Measurements from ENCODE around the gene RPL36. TPM values are rescaled to one million over a fixed set of nuclear protein-coding genes. Genes with fewer than 3 reads are reported as not detected.
"Not testable (repeated sequence)": the region's sequence is repeated elsewhere in the genome, so short reads cannot be mapped to it uniquely, and the experiment has no call there.

The RPL36 gene
- total RNA-seq, 1 donor from 2014 or later: 566 TPM

- H3K4me1 ChIP-seq: no peaks in the 10 kb centered on the region
- intact Hi-C loops (cut with DNase I): no loop called here
- ATAC-seq (no peak), DNase-seq (no peak)
- H3K36me3 ChIP-seq: peaks cover 78% of the 10 kb centered on the region
- no peak overlapping the region for H3K27ac ChIP-seq
- TF ChIP-seq CTCF (IDR thresholded peaks at IDR 0.05): no peak
- no peak overlapping the region for H3K4me3 ChIP-seq
- no peaks in the 10 kb centered on the region for H3K27me3 ChIP-seq (ENCODE audit: low read depth)
- H3K9me3 ChIP-seq: no peaks in the 10 kb centered on the region
Observed at GRCh38 chr19:5698635-5699422, 8.7 kb downstream of the RPL36 start.

- ATAC-seq (no peak), DNase-seq (no peak)
- Histone ChIP-seq H3K27me3 (ENCODE audit: low read depth) (no peaks in the 10 kb centered on the region), H3K36me3 (peaks cover 78% of the 10 kb centered on the region), H3K4me3 (no peak overlapping the region), H3K4me1 (no peaks in the 10 kb centered on the region), H3K9me3 (no peaks in the 10 kb centered on the region), H3K27ac (no peak overlapping the region)
- TF ChIP-seq CTCF (IDR thresholded peaks at IDR 0.05): no peak
- intact Hi-C loops (cut with DNase I): no loop called here
Observed at GRCh38 chr19:5700455-5701092, 10.5 kb downstream of the RPL36 start.

DNA sequence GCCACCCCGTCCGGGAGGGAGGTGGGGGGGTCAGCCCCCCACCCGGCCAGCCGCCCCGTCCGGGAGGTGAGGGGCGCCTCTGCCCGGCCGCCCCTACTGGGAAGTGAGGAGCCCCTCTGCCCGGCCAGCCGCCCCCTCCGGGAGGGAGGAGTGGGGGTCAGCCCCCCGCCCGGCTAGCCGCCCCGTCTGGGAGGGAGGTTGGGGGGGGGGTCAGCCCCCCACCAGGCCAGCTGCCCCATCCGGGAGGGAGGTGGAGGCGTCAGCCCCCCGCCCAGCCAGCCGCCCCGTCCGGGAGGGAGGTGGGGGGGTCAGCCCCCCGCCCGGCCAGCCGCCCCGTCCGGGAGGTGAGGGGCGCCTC, 11.9 kb downstream of the RPL36 start:
- H3K36me3 ChIP-seq: peaks cover 78% of the 10 kb centered on the region
- DNase-seq; H3K4me3 ChIP-seq; ATAC-seq; intact Hi-C loops (cut with DNase I); H3K27ac ChIP-seq; H3K27me3 ChIP-seq (ENCODE audit: low read depth); H3K4me1 ChIP-seq; H3K9me3 ChIP-seq: not testable (repeated sequence)

DNA sequence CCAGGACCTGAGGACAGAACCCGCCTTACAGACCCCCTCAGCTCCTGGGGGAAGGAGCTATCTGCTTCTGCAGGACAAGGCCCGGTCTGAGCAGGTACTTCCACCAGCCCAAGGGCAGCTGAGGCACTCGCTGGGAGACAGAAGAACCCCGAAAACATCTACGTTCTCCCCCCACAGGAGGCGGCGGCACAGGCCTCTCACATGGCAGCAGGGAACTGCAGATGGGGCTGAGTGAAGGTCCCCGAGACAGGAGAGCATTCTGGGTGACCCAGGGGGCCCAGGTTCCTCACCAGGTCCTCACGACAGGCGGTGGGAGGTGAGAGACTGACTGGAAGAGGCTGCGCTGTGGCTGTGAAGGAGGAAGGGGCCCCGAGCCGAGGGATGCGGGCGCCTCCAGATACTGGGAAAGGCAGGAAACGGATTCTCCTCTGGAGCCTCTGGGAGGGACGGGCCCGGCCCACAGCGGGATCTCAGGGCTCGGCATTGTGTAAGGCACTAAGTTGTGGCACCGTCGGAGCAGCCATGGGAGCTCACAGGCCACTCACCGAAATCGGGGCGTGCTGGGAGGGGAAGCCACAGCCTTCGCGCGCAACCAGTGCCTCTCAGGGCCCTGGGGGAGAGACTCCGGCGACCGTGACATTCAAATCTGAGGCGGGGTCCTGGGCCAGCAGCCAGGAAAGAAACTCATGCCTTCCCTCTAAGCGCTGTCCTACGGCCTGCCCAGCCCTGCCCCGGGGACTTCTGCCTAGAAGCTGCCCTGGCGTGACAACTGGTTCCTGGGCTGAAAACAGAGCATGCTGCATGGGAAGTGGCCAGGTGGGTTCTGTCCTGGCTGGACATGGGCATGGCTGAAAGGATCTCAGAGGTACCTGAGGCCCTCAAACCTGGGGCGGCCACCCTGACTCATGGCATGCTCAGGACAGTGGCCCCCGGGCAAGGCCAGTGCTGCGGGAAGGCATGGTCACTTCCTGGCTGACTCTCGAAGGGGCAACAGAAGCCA, 14.0 kb downstream of the RPL36 start:
- Histone ChIP-seq H3K27ac (no peak overlapping the region), H3K4me1 (no peaks in the 10 kb centered on the region), H3K9me3 (no peaks in the 10 kb centered on the region), H3K36me3 (peaks cover 82% of the 10 kb centered on the region), H3K4me3 (no peak overlapping the region), H3K27me3 (ENCODE audit: low read depth) (no peaks in the 10 kb centered on the region)
- intact Hi-C loops (cut with DNase I): no loop called here
- no peak for TF ChIP-seq CTCF (IDR thresholded peaks at IDR 0.05)
- no peak for ATAC-seq
- DNase-seq: no peak

- Histone ChIP-seq H3K9me3 (no peaks in the 10 kb centered on the region), H3K27ac (no peak overlapping the region), H3K4me1 (no peaks in the 10 kb centered on the region), H3K27me3 (ENCODE audit: low read depth) (no peaks in the 10 kb centered on the region), H3K36me3 (peaks cover 82% of the 10 kb centered on the region), H3K4me3 (no peak overlapping the region)
- intact Hi-C loops (cut with DNase I): no loop called here
- ATAC-seq: no peak
- DNase-seq: no peak
- TF ChIP-seq CTCF (IDR thresholded peaks at IDR 0.05): no peak
Observed at GRCh38 chr19:5705552-5705951, 15.5 kb downstream of the RPL36 start.

All from lower lobe of right lung (tissue), 2 donors.